HEK293 (cell line): ENCODE data around the gene PPP2R5E.

ENCODE experiments used
- CTCF ChIA-PET: fragments of 350-600 bp; formaldehyde crosslinking; extraction: SDS; loops from one replicate; lab custom pipeline; 2021; ENCODE audit warnings: antibody characterized with exemption; lab: Yijun Ruan, JAX
- POLR2A ChIA-PET: fragments of 300-600 bp; formaldehyde crosslinking; extraction: SDS; loops from one replicate; lab custom pipeline; 2020; ENCODE audit warnings: antibody characterized with exemption, inconsistent platforms; lab: Yijun Ruan, JAX
- H3K27ac ChIP-seq: fragments of 200-500 bp; sonication (Bioruptor generic); 2 replicates; pipeline ENCODE4 v1.5.1; 2014; ENCODE audit warnings: low read depth, low read length, control low read depth, inconsistent platforms; ENCODE audit errors: extremely low read depth
- H3K36me3 ChIP-seq, 2 experiments: fragments of 200-500 bp in 1 of 2; sonication (Bioruptor generic) in 1 of 2; 1 replicate in 1 of 2; 2 replicates in 1 of 2; pipeline ENCODE4 v1.5.1; 2014 to 2017; ENCODE audit warnings: inconsistent platforms in 2 of 2, low read length in 2 of 2; ENCODE audit not compliant: control insufficient read depth in 2 of 2, insufficient read depth in 1 of 2
- H3K4me1 ChIP-seq: fragments of 200-500 bp; sonication (Bioruptor generic); 2 replicates; pipeline ENCODE4 v1.5.1; 2014; ENCODE audit warnings: mild to moderate bottlenecking, low read length, inconsistent platforms; ENCODE audit not compliant: control insufficient read depth, insufficient read depth
- H3K4me3 ChIP-seq: 2 replicates; pipeline ENCODE4 v1.5.1; 2011; ENCODE audit warnings: low read depth, mild to moderate bottlenecking, control low read depth, low read length, moderate library complexity
- H3K9me3 ChIP-seq: fragments of 200-500 bp; sonication (Bioruptor generic); 2 replicates; pipeline ENCODE4 v1.5.1; 2014; ENCODE audit warnings: low read depth, low read length, inconsistent platforms; ENCODE audit not compliant: control insufficient read depth, insufficient read depth
- BCL11A ChIP-seq: fragments of 450-650 bp; formaldehyde crosslinking; IDR thresholded peaks from 2 replicates; pipeline ENCODE4 v1.5.1; 2016; ENCODE audit warnings: low read depth, missing biosample characterization, missing genetic modification characterization
- GFI1B ChIP-seq: fragments of 450-650 bp; formaldehyde crosslinking; IDR thresholded peaks from 2 replicates; pipeline ENCODE4 v1.5.1; 2016; ENCODE audit warnings: missing biosample characterization, missing genetic modification characterization
- RBAK ChIP-seq: fragments of 450-650 bp; formaldehyde crosslinking; IDR thresholded peaks from 2 replicates; pipeline ENCODE4 v1.5.1; 2016; ENCODE audit warnings: missing biosample characterization, missing genetic modification characterization
- ZBTB17 ChIP-seq: fragments of 450-650 bp; formaldehyde crosslinking; IDR thresholded peaks from 2 replicates; pipeline ENCODE4 v1.5.1; 2016; ENCODE audit warnings: missing biosample characterization, missing genetic modification characterization
- ZFHX2 ChIP-seq: fragments of 450-650 bp; formaldehyde crosslinking; conservative IDR thresholded peaks from 2 replicates; pipeline ENCODE4 v1.5.1; 2016; ENCODE audit warnings: missing biosample characterization, missing genetic modification characterization
- ZNF214 ChIP-seq: fragments of 450-650 bp; formaldehyde crosslinking; IDR thresholded peaks from 2 replicates; pipeline ENCODE4 v1.5.1; 2017; ENCODE audit warnings: missing biosample characterization, mild to moderate bottlenecking, missing genetic modification characterization, borderline replicate concordance
- ZNF341 ChIP-seq: fragments of 450-650 bp; formaldehyde crosslinking; IDR thresholded peaks from 2 replicates; pipeline ENCODE4; 2016; ENCODE audit warnings: low read depth, missing biosample characterization, missing genetic modification characterization
- ZNF423 ChIP-seq: fragments of 450-650 bp; formaldehyde crosslinking; IDR thresholded peaks from 2 replicates; pipeline ENCODE4 v1.5.1; 2016; ENCODE audit warnings: missing biosample characterization, missing genetic modification characterization
- ZNF48 ChIP-seq: fragments of 450-650 bp; formaldehyde crosslinking; IDR thresholded peaks from 2 replicates; pipeline ENCODE4 v1.5.1; 2016; ENCODE audit warnings: missing biosample characterization, missing genetic modification characterization
- ZNF600 ChIP-seq: fragments of 450-650 bp; formaldehyde crosslinking; IDR thresholded peaks from 2 replicates; pipeline ENCODE4 v1.5.1; 2016; ENCODE audit warnings: missing biosample characterization, missing genetic modification characterization
- ZNF747 ChIP-seq: fragments of 450-650 bp; formaldehyde crosslinking; IDR thresholded peaks from 2 replicates; pipeline ENCODE4 v1.5.1; 2016; ENCODE audit warnings: missing biosample characterization, missing genetic modification characterization
- ZSCAN23 ChIP-seq: fragments of 450-650 bp; formaldehyde crosslinking; IDR thresholded peaks from 2 replicates; pipeline ENCODE4 v1.5.1; 2016; ENCODE audit warnings: missing biosample characterization, missing genetic modification characterization
- TF ChIP-seq, protein P1 (sequence below): fragments of 450-650 bp; formaldehyde crosslinking; IDR thresholded peaks from 2 replicates; pipeline ENCODE4 v1.5.1; 2017; ENCODE audit warnings: missing biosample characterization, missing genetic modification characterization
- TF ChIP-seq, protein P2 (sequence below): sonication (generic); formaldehyde crosslinking; IDR thresholded peaks from 2 replicates; pipeline ENCODE4 v1.8.1; 2022; ENCODE audit warnings: mild to moderate bottlenecking, moderate library complexity, missing genetic modification reagents
- TF ChIP-seq, protein P3 (sequence below): IDR thresholded peaks from 2 replicates; pipeline ENCODE4 v1.6.1; 2011; ENCODE audit warnings: mild to moderate bottlenecking, low read depth, low read length, borderline replicate concordance
- TF ChIP-seq, protein P4 (sequence below): fragments of 450-650 bp; formaldehyde crosslinking; IDR thresholded peaks from 2 replicates; pipeline ENCODE4 v1.5.1; 2017; ENCODE audit warnings: missing biosample characterization, missing genetic modification characterization
- TF ChIP-seq, protein P5 (sequence below): fragments of 450-650 bp; formaldehyde crosslinking; IDR thresholded peaks from 2 replicates; pipeline ENCODE4 v1.5.1; 2016; ENCODE audit warnings: missing biosample characterization, missing genetic modification characterization
- TF ChIP-seq, protein P6 (sequence below): fragments of 450-650 bp; formaldehyde crosslinking; IDR thresholded peaks from 2 replicates; pipeline ENCODE4 v1.5.1; 2016; ENCODE audit warnings: missing biosample characterization, missing genetic modification characterization
- TF ChIP-seq, protein P7 (sequence below): fragments of 450-650 bp; formaldehyde crosslinking; IDR thresholded peaks from 2 replicates; pipeline ENCODE4 v1.5.1; 2016; ENCODE audit warnings: missing biosample characterization, missing genetic modification characterization

PPP2R5E gene

DNA sequence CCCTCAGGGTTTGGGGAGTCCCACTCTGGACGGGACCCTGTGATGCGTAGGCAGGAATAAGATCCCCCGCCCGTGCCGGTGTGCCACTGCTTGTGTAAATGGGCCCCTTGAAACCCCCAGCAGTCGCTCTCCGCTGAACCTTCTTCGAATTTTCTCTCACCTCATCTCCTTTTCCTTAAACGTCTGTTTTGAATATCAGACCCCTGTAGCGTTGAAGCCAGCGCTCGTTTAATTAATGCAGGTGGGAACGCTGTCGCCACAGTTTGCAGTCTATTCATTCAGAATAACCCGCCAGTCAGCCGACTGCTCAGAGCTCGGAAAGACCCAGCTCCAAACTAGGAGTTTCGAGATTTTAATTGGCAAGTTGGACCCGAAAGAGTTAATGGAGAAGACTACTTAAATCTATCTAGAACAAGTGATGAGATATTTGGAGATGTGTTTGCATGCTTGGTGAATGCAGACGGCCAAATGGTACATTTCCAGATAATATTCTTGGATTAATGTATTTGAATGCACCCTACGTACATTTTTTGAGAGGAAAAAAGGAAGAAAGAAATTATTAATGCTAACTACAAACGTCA, 739 bp upstream of the PPP2R5E start (continued):
- TF ChIP-seq, protein P1, sequence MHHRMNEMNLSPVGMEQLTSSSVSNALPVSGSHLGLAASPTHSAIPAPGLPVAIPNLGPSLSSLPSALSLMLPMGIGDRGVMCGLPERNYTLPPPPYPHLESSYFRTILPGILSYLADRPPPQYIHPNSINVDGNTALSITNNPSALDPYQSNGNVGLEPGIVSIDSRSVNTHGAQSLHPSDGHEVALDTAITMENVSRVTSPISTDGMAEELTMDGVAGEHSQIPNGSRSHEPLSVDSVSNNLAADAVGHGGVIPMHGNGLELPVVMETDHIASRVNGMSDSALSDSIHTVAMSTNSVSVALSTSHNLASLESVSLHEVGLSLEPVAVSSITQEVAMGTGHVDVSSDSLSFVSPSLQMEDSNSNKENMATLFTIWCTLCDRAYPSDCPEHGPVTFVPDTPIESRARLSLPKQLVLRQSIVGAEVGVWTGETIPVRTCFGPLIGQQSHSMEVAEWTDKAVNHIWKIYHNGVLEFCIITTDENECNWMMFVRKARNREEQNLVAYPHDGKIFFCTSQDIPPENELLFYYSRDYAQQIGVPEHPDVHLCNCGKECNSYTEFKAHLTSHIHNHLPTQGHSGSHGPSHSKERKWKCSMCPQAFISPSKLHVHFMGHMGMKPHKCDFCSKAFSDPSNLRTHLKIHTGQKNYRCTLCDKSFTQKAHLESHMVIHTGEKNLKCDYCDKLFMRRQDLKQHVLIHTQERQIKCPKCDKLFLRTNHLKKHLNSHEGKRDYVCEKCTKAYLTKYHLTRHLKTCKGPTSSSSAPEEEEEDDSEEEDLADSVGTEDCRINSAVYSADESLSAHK (tag by site-specific recombination), result peak; percentile 99
- TF ChIP-seq, protein P2, sequence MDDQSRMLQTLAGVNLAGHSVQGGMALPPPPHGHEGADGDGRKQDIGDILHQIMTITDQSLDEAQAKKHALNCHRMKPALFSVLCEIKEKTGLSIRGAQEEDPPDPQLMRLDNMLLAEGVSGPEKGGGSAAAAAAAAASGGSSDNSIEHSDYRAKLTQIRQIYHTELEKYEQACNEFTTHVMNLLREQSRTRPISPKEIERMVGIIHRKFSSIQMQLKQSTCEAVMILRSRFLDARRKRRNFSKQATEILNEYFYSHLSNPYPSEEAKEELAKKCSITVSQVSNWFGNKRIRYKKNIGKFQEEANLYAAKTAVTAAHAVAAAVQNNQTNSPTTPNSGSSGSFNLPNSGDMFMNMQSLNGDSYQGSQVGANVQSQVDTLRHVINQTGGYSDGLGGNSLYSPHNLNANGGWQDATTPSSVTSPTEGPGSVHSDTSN, result no peak
- TF ChIP-seq, protein P3, sequence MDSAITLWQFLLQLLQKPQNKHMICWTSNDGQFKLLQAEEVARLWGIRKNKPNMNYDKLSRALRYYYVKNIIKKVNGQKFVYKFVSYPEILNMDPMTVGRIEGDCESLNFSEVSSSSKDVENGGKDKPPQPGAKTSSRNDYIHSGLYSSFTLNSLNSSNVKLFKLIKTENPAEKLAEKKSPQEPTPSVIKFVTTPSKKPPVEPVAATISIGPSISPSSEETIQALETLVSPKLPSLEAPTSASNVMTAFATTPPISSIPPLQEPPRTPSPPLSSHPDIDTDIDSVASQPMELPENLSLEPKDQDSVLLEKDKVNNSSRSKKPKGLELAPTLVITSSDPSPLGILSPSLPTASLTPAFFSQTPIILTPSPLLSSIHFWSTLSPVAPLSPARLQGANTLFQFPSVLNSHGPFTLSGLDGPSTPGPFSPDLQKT, result no peak
- no peak for TF ChIP-seq RBAK (tag by site-specific recombination)
- no peak for TF ChIP-seq ZSCAN23 (tag by site-specific recombination)
- TF ChIP-seq ZNF600 (tag by site-specific recombination), result peak; percentile 10; the same call in 1 of the 2 replicates
- no peak for TF ChIP-seq BCL11A (tag by site-specific recombination)
- no peak for TF ChIP-seq GFI1B (tag by site-specific recombination)
- no peak for TF ChIP-seq ZFHX2 (tag by site-specific recombination)
- TF ChIP-seq ZBTB17 (tag by site-specific recombination), result 0 out of 2 replicates have a peak, but pooled peaks have one; percentile 21
- no peak for TF ChIP-seq ZNF747 (tag by site-specific recombination)

DNA sequence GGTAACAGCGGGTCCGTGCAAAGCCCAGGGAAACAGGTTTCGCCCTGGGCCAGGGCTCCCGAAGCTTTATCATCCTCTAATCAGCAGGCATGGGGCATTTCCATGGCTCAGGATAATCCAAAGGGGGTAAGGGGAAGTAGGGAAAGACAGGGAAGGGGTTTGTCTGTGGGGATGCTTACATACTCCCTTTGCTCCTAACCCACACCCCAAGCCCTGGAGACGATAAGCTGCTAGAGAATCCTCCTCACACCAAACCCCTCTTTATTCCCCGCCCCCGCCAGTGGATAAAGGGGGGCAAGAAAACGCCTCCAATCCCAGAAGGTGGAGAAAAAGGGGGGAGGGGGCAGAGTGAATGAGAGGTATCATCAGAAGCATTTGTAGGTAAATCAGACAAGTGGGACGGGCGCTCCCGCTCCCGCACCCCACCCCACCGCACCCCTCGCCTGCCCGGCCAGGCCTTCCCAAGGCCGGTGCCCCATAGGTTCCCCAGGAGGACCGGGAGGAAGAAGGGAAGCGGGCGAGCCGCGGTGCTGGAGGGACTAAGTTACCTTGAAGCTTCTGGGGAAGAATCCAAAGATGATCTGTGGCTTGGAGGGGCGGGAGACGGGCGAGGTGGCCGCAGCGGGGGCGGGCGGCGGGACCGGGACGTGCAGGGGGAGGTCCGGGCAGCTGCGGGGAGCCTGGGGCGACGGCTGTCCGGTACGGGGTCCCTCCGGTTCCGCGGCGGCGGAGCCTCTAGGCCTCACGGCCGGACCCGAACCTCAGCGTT, 762 bp downstream of the PPP2R5E start:
- H3K4me3 ChIP-seq, result peak overlapping the region; percentile 96
- ChIA-PET CTCF (interaction anchor here (0.7 to 1.1 kb wide), 2 partner anchors 44 to 153 kb away, joined by 4 to 8 read pairs; no protein-coding TSS in a partner anchor), POLR2A (interaction anchor here (0.6 to 2.0 kb wide), 6 partner anchors 10 to 153 kb away, joined by 3 to 28 read pairs (median 8); partner anchors contain the start of gene WDR89)
- H3K36me3 ChIP-seq, result peaks cover 23 to 26% of the 10 kb centered on the region in 2 experiments
- H3K9me3 ChIP-seq, result no peaks in the 10 kb centered on the region
- H3K4me1 ChIP-seq, result no peaks in the 10 kb centered on the region; the same call in 1 of the 2 replicates
- H3K27ac ChIP-seq, result peak overlapping the region; percentile 94
- TF ChIP-seq, protein P4, sequence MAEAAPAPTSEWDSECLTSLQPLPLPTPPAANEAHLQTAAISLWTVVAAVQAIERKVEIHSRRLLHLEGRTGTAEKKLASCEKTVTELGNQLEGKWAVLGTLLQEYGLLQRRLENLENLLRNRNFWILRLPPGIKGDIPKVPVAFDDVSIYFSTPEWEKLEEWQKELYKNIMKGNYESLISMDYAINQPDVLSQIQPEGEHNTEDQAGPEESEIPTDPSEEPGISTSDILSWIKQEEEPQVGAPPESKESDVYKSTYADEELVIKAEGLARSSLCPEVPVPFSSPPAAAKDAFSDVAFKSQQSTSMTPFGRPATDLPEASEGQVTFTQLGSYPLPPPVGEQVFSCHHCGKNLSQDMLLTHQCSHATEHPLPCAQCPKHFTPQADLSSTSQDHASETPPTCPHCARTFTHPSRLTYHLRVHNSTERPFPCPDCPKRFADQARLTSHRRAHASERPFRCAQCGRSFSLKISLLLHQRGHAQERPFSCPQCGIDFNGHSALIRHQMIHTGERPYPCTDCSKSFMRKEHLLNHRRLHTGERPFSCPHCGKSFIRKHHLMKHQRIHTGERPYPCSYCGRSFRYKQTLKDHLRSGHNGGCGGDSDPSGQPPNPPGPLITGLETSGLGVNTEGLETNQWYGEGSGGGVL (tag by site-specific recombination), result 0 out of 2 replicates have a peak, but pooled peaks have one; percentile 21
- TF ChIP-seq ZNF48 (no peak), ZNF341 (tag by site-specific recombination) (no peak), ZNF423 (tag by site-specific recombination) (no peak), ZNF214 (tag by site-specific recombination) (no peak)
- TF ChIP-seq, protein P5, sequence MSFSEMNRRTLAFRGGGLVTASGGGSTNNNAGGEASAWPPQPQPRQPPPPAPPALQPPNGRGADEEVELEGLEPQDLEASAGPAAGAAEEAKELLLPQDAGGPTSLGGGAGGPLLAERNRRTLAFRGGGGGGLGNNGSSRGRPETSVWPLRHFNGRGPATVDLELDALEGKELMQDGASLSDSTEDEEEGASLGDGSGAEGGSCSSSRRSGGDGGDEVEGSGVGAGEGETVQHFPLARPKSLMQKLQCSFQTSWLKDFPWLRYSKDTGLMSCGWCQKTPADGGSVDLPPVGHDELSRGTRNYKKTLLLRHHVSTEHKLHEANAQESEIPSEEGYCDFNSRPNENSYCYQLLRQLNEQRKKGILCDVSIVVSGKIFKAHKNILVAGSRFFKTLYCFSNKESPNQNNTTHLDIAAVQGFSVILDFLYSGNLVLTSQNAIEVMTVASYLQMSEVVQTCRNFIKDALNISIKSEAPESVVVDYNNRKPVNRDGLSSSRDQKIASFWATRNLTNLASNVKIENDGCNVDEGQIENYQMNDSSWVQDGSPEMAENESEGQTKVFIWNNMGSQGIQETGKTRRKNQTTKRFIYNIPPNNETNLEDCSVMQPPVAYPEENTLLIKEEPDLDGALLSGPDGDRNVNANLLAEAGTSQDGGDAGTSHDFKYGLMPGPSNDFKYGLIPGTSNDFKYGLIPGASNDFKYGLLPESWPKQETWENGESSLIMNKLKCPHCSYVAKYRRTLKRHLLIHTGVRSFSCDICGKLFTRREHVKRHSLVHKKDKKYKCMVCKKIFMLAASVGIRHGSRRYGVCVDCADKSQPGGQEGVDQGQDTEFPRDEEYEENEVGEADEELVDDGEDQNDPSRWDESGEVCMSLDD, result no peak
- TF ChIP-seq, protein P6, sequence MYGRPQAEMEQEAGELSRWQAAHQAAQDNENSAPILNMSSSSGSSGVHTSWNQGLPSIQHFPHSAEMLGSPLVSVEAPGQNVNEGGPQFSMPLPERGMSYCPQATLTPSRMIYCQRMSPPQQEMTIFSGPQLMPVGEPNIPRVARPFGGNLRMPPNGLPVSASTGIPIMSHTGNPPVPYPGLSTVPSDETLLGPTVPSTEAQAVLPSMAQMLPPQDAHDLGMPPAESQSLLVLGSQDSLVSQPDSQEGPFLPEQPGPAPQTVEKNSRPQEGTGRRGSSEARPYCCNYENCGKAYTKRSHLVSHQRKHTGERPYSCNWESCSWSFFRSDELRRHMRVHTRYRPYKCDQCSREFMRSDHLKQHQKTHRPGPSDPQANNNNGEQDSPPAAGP (tag by site-specific recombination), result no peak
- TF ChIP-seq, protein P7, sequence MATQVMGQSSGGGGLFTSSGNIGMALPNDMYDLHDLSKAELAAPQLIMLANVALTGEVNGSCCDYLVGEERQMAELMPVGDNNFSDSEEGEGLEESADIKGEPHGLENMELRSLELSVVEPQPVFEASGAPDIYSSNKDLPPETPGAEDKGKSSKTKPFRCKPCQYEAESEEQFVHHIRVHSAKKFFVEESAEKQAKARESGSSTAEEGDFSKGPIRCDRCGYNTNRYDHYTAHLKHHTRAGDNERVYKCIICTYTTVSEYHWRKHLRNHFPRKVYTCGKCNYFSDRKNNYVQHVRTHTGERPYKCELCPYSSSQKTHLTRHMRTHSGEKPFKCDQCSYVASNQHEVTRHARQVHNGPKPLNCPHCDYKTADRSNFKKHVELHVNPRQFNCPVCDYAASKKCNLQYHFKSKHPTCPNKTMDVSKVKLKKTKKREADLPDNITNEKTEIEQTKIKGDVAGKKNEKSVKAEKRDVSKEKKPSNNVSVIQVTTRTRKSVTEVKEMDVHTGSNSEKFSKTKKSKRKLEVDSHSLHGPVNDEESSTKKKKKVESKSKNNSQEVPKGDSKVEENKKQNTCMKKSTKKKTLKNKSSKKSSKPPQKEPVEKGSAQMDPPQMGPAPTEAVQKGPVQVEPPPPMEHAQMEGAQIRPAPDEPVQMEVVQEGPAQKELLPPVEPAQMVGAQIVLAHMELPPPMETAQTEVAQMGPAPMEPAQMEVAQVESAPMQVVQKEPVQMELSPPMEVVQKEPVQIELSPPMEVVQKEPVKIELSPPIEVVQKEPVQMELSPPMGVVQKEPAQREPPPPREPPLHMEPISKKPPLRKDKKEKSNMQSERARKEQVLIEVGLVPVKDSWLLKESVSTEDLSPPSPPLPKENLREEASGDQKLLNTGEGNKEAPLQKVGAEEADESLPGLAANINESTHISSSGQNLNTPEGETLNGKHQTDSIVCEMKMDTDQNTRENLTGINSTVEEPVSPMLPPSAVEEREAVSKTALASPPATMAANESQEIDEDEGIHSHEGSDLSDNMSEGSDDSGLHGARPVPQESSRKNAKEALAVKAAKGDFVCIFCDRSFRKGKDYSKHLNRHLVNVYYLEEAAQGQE, result no peak
